ENCODE results near the gene ARMH3.
"Not testable (repeated sequence)": the region's sequence is repeated elsewhere in the genome, so short reads cannot be mapped to it uniquely, and the experiment has no call there.

Gene ARMH3

DNA sequence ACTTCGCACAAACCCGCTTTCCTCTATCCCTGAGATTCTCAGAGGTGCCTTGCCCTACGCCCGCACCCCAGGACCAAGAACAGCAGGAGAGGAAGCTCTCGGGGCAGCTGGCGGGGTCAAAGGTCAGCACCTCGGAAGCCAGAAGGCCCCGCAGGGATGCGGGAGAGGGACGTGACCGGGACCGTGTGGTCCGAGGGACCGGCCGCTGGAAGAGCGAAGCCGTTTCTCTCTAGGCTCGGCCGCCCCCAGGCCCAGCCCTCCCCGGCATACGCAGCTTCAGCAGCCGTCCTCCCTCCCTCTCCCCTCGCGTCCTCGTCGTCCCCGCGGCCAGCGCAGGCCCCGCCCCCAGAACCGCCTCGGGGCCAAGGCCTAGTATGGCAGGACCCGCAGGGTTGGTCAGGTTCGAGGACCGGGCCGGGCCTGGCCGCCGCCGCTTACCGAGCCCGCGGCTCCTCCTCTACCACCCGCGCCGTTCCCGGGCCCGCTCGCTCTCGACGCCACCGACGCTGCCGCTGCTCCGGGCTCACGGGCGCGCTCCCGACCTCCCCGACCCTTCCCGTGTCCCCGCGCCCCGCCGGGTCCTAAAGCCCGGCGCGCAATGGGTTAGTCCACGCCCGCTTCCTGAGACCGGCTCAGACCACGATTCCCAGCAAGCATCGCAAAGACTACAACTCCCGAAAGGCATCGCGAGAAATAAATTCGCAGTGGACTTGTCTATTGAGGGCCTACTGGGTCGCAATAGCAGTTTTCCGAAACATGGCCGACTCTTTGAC is at the start of gene ARMH3:
TSS of gene ARMH3 (minus strand) at position 527 of the 773 bp plus-strand sequence. CDS start 16,059 bp downstream, outside the sequence.
- DNase-seq (ENCODE audit: low read depth): peak; percentile 75

- no peak for DNase-seq (ENCODE audit: low read depth)
Observed at GRCh38 chr10:102102421-102102820, 46.4 kb upstream of the ARMH3 start.

GRCh38 chr10:102101152-102101551 is 45.2 kb upstream of the ARMH3 start:
- DNase-seq (ENCODE audit: low read depth): no peak

GRCh38 chr10:102096449-102096848 is 40.5 kb upstream of the ARMH3 start:
- DNase-seq (ENCODE audit: low read depth): no peak

- DNase-seq (ENCODE audit: low read depth): no peak
Observed at GRCh38 chr10:102090772-102091171, 34.8 kb upstream of the ARMH3 start.

DNA sequence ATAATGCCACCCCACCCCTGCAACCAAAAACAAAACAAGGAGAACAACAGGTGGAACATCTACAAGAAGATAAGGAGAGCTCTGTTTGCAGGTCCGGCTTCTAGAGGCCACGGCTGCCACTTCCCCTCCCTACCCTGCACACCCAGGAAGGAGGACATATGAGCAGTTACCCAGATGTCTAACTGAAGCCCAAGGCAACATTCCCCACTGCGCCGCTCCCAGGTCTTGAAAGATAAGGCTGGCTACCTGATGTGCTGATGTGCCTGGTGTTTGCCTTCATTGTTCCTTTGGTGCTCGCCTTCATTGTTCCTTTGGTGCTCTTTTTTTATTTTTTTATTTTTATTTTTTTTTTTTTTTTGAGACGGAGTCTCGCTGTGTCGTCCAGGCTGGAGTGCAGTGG is 30.2 kb upstream of the ARMH3 start:
- no peak for DNase-seq (ENCODE audit: low read depth)

- no peak for DNase-seq (ENCODE audit: low read depth)
Observed at GRCh38 chr10:102085336-102085735, 29.4 kb upstream of the ARMH3 start.

- DNase-seq (ENCODE audit: low read depth): no peak
Observed at GRCh38 chr10:102083541-102083940, 27.6 kb upstream of the ARMH3 start.

DNA sequence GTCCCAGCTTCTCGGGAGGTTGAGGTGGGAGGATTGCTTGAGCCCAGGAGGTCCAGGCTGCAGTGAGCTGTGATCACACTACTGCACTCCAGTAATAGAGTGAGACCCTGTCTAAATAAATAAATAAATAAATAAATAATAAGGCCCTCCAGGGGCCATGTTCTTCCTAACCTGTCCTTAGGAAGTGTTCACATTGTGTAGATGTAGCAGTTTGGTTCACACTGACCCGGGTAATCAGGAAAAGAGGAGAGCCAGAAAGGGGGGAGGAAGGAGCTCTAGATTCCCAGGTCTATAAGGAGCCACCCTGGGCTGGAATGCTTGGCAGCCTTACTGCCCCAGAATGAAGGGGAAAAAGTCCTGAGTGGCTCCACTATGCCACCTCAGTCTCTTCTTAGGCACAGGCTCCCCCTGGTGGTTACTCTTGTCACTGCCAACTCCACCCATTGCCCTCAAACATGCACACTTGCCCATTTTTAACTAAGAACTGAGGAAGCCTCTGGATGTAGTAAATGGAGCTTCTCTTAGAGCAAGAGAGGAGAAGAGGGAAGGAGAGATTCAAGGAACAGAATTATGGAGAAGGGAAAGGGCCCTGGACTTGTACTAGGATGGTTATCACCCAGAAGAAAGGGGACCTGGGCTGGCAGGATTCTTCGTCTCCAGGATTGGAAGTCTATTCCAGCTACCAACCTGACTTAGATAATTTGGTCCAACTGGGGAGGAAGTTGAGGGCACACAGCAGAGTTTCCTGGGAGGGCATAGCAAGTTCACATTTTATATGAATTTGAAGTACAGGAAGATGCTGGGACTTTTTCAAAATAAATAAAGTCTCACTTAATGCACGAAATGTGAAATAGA is 16.9 kb upstream of the ARMH3 start:
- DNase-seq (ENCODE audit: low read depth): no peak

GRCh38 chr10:102069071-102069470 is 13.1 kb upstream of the ARMH3 start:
- DNase-seq (ENCODE audit: low read depth): no peak

DNA sequence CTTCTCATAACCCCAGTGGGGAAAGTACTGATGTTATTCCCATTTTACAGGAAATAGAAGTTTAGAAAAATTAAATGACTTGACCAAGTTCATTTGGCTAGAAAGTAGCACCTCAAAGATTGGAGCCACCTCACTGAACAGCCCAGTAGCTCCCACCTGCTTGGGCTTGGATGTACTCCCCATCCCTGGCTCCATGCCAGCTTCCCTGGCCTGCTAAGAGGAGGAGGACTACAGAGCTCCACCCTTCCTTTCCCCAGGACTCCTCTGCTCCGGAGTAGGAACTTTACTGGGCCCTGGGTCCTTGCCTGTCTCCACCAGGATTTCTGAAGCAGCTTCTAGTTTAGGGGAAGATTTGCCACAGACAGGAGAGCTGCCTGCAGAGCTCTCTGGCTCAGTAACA is 12.2 kb upstream of the ARMH3 start:
- DNase-seq (ENCODE audit: low read depth): no peak

DNA sequence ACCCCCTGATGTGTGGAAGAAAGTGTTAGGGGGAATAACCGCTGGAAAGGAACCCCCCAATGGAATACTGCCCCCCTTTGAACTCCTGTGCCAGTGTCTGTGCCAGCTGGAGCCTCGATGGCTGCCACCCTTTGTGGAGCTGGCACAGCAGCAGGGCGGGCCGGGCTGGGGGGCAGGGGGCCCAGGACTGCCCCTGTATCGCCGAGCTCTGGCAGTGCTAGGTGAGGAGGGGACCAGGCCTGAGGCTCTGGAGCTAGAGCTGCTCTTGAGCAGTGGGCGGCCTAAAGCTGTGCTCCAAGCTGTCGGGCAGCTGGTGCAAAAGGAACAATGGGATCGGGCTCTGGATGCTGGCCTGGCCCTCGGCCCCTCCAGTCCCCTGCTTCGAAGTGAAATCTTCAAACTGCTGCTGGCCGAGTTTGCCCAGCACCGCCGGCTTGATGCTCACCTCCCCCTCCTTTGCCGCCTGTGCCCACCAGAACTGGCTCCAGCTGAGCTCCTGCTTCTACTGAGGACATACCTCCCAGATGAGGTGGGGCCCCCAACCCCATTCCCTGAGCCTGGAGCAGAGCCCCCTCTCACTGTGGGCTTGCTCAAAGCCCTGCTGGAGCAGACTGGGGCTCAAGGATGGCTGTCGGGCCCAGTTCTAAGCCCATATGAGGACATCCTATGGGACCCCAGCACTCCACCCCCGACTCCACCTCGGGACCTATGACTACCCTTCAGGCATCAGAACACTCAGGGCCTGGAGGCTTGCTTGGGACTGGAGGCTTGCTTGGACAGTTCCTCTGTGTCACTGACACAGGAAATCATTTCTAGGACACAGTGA is 11.3 kb upstream of the ARMH3 start:
- DNase-seq (ENCODE audit: low read depth): no peak

GRCh38 chr10:102066399-102067088 is 10.6 kb upstream of the ARMH3 start:
- DNase-seq (ENCODE audit: low read depth): no peak

DNA sequence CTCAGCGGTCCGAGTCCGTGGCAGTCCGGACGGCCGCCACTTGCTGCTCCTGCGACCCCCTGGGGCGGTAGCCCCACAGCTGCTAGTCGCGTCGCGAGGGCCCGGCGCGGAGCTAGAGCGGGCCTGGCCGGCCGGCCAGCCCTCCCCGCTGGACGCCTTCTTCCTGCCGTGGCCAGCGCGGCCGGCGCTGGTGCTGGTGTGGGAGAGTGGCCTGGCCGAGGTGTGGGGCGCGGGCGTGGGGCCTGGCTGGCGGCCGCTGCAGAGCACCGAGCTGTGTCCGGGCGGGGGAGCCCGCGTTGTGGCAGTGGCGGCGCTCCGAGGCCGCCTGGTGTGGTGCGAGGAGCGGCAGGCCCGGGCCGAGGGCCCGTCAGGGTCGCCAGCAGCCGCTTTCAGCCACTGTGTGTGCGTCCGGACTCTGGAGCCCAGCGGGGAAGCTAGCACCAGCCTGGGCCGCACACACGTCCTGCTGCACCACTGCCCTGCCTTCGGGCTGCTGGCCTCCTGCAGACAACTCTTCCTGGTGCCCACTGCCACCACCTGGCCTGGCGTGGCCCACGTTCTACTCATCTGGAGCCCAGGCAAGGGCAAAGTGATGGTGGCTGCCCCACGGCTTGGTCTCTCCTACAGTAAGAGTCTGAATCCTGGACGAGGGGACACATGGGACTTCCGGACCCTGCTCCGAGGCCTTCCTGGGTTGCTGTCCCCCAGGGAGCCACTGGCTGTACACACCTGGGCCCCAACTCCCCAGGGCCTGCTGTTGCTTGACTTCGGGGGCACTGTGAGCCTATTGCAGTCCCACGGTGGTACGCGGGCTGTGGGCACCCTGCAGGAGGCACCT is 9.8 kb upstream of the ARMH3 start:
- DNase-seq (ENCODE audit: low read depth): no peak

- DNase-seq (ENCODE audit: low read depth): no peak
Observed at GRCh38 chr10:102064868-102065560, 9.0 kb upstream of the ARMH3 start, which contains the start of gene HPS6. Gene HPS6, plus strand, starts transcription at chr10:102065349. Its CDS starts 126 bp downstream, at chr10:102065475.

DNA sequence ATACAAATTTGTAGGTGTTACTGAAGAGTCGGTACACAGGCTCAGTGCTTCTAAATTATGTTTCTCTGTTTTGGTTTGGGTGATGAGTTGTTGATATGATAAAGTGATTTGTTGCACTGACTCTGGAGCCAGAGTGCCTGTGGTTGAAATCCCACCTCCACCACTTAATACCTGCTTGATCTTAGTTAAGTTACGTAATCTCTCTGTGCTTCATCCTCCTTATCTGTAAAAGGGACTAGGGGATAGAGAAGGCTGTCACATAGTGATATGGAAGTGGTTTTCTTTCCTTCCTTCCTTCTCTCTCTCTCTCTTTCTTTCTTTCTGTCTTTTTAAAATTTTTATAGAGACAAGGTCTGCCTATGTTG is 8.5 kb upstream of the ARMH3 start:
- DNase-seq (ENCODE audit: low read depth): no peak

DNA sequence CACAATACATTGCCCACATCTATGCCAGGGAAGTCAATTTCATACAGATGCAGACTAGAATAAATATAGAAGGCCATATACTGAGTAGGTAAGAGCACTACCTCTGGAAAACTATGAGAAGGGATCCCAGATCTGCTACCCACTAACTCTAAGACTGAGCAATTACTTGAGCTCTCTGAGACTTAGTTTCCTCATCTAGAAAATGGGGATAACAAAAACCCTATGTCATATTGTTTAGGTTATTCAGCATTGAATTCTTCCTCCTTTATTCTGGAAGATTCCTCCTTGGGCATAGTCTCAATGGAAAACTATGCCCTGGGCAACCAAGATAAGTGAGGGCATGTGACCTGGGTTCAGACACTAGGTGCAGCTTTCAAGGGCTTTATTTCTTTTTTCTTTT is 4.0 kb upstream of the ARMH3 start:
- no peak for DNase-seq (ENCODE audit: low read depth)

DNA sequence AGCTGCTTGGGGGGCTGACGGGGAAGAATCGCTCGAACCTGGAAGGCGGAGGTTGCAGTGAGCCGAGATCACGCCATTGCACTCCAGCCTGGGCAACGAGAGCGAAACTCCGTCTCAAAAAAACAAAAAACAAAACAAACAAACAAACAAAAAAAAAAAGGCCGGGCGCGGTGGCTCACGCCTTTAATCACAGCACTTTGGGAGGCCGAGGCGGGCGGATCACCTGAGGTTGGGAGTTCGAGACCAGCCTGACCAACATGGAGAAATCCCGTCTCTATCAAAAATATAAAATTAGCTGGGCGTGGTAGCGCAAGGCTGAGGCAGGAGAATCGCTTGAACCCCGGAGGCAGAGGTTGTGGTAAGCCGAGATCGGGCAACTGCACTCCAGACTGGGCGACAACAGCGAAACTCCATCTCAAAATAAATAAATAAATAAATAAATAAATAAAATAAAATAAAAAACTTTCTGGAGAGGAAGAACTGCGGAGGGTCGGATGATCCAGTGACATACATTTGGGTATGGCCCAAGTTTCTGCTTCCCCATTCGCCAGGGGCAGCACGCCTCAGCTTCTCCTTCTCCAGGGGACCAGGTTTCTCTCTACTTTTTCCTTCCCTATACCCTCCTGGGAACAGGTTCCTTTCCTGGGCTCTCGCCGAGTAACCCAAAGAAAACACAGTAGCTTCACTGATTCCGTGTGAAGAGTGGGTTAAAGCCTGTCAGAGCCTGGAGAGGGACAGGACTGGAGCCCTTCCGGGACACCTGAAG is 909 bp downstream of the ARMH3 start:
- not testable (repeated sequence) for DNase-seq (ENCODE audit: low read depth)

- no peak for DNase-seq (ENCODE audit: low read depth)
Observed at GRCh38 chr10:102046095-102046494, 9.9 kb downstream of the ARMH3 start.
